ENCODE measurements around the gene GABRP. TPM values are rescaled to one million over a fixed set of nuclear protein-coding genes. Genes with fewer than 3 reads are reported as not detected.

Gene GABRP
- total RNA-seq, 4 donors from 2014 or later = 3.0 to 40.8 (median 19.3) TPM

DNA sequence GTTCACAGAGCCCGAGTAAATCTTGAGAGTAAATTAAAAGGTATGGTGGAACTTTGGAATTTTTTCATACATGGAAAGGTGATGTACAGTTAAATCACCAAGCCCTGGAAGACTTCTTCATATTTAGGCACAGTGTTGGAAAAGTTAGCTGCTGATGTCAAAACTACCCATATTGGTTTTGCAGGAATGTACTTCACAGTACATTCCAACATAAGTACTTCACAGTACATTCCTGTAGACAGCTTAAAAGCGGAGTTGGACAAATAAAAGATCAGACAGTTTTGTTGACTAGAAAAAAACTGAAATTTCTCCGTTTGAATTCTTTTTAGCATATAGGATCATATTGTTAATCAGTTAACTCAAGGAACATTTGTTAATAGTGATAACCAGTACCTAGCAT, 80.1 kb downstream of the GABRP start:
- no peak for DNase-seq (ENCODE audit: low spot score in 2 of 2)
- TF ChIP-seq, protein P1, sequence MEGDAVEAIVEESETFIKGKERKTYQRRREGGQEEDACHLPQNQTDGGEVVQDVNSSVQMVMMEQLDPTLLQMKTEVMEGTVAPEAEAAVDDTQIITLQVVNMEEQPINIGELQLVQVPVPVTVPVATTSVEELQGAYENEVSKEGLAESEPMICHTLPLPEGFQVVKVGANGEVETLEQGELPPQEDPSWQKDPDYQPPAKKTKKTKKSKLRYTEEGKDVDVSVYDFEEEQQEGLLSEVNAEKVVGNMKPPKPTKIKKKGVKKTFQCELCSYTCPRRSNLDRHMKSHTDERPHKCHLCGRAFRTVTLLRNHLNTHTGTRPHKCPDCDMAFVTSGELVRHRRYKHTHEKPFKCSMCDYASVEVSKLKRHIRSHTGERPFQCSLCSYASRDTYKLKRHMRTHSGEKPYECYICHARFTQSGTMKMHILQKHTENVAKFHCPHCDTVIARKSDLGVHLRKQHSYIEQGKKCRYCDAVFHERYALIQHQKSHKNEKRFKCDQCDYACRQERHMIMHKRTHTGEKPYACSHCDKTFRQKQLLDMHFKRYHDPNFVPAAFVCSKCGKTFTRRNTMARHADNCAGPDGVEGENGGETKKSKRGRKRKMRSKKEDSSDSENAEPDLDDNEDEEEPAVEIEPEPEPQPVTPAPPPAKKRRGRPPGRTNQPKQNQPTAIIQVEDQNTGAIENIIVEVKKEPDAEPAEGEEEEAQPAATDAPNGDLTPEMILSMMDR (IDR thresholded peaks at IDR 0.05) = no peak
- TF ChIP-seq POLR2A (IDR thresholded peaks at IDR 0.05) = no peak
- intact Hi-C loops (cut with DNase I; ENCODE audit: low total_unique reads) = no loop called here
- no peak overlapping the region for H3K4me3 ChIP-seq (ENCODE audit: low read depth, poor library complexity, severe bottlenecking)
- 85 to 87% methylated on average over 3 of the region's 3 CpGs for WGBS, 2 donors

Other genes with a start within 250 kb of the GABRP start
- 1 to 10 TPM in 2 of 4 donors, under 1 TPM in 2; 0.38 to 5.1 (median 1.4) TPM for gene RANBP17, start 78.3 kb downstream of the GABRP start, total RNA-seq